Activated T-cell treated with anti-CD3 and anti-CD28 coated beads for 48 hours (primary cell): ENCODE data around the gene GUK1.
"Not testable (repeated sequence)": the region's sequence is repeated elsewhere in the genome, so short reads cannot be mapped to it uniquely, and the experiment has no call there.

Experiments
- DNase-seq: peaks from one replicate; pipeline ENCODE4 v3.0.0-alpha.2; 2020; ENCODE audit warnings: low read depth

Gene GUK1

DNA sequence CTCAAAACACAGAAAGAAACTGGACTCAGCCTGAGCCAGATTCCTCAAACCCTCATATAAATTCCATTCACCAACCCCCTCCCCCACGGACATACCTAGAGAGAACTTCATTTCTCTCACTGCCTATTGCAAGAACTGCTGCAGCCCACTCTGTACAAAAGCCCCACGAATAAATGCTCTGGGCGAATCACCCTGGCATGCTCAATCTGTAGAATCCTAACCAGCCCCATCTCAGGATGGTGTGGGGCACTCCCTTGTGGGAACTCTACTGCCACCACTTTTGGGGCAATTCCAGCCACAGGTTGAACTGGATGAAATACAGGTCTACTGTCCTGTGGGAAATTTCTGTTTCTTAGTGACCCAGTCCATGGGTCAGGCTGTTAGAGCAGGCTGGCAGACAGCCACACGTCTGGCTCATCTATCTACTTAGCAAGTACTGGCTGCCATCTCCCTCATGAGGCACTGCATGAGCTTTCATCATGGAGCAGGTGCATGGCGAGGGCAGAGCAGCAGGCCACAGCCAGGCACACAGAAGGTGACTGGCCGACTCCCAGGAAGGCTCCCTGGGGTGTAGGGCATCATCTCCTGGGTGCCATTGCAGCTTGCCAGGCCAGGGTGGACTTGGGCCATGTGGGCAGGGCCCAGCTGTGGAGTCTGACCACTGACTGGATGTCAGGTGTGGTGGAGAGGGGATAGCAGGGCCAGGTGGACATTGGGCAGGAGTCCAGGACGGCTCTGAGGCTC is 35.4 kb upstream of the GUK1 start:
- no peak for DNase-seq

DNA sequence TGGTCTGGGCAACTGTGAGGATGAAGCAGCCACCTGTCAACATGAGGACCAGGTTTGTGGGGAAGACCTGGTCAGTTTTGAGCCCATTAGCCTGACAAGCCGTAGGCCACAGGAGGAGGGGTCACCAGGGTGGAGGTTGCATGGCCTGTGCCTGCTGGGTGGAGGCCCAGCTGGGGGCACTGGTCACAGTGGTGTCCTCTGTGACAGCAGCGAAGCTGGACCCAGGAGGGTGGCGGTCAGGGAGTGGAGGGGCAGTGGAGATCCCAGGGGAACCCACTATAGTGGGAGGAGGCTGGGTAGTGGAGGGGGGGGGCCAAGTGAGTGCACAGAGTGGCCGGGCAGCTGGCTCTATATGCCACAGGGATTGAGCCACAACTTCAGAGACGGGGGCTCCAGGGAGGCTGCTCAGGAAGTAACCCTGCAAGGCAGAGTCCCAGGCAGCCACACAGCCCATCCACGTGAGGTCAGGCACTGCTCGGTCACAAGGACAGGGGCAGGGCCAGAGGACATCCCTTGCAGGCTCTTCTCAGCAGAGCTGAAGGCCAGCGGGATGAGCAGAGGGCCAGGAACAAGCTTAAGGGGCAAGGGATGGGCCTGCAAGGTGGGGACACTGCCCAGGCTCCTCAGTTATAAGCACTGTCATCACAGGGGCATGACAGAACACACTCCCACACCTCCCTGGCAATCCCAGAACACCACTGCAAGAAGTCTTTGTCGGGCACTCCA is 34.6 kb upstream of the GUK1 start:
- no peak for DNase-seq

DNA sequence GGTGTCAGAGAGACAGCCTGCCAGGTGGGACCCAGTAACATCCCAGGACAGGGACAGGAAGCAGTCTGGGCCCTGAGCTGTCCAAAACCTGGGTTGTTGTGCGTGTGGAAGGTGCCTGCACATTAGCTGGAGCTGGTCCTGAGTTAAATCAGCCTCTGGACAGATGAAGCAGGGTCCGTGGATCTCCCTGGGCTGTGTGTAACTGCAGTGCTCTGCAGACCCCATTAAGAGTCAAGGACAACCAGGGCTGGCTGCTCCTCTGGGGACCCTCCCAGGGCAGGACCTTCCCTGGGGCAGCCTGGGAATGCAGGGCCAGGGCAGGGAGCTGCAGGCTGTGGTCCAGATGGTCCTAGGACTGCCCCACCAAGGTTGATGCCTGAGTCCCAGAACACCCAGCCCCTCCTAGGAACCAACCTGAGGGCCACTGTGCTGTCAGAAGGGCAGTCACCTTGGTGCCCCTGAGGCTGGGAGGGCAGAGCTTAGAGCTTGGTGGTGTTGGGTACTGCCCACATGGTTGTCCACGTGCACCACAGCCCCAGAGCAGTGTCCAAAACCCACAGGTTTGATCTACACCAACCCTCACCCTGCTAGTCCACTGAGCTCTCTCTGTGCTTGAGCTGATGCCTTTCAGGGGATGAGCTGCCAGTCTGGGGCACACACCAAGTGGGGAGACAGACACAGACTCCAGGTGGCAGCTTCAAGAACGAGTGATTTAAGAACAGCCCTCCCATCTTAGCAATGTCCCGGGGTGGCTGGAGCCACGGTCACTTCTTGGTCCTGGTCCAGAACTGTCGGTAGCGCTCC is 33.9 kb upstream of the GUK1 start:
- DNase-seq = no peak

DNA sequence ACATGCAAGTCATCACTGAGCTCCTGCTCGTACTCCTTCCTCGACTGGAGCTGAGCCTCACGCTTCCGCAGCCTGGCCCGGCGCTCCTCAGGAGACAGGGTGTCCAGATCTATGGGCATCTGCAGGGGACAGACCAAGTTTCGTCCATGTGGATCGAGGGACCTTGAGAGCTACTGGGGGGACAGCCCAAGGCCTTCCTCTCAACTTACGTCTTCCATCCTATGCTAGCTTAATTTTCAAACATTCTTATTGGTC is 33.4 kb upstream of the GUK1 start:
- no peak for DNase-seq

DNA sequence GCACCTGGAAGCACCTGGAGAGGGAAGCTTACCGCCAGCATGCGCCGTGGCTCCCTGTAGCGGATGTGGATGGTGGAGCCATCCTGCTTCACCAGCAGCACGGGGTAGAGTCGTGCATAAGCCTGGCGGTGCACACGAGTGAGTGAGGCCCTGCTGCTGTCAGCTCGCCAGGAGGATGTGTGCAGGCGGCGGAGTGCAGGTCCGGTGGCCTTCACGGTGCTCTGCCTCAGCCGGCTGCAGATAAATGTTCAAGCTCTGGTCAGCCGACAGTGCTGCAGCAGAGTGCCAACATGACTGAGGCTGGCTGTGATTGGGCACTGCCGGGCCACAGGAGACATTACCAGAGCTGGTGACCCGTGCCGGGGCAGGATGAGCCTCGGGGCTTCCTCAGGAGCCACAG is 32.4 kb upstream of the GUK1 start:
- DNase-seq = no peak

DNA sequence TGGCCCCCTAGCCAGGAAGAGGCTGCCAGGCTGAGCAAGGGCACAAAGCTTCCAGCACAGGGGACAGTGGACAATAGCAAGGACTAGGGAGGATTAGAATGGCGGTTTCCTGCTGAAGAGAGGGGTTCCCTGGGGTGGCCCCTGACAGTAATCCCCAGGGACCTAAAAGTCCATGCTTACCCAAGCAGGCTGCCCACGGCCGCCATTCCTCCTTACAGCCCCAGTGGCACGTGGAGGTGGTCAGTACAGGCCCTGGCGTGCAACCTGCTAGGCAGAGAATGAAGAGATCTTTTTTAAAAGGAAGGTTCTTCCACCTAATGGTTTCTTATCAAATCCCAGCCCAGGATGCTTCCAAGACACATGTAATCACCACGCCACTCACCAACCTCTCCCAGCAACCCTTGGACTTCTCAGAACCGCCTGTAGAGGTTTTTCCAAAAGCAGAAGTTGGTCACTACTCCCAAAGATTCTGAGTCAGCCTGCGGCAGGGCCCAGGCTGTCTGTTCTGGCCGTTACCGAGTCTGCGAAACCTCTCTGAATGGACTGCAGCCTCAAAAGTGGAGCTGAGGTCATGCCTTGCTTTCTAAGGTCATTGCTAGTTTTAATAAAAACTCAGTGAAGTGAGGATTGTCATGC is 31.9 kb upstream of the GUK1 start:
- no peak for DNase-seq

DNA sequence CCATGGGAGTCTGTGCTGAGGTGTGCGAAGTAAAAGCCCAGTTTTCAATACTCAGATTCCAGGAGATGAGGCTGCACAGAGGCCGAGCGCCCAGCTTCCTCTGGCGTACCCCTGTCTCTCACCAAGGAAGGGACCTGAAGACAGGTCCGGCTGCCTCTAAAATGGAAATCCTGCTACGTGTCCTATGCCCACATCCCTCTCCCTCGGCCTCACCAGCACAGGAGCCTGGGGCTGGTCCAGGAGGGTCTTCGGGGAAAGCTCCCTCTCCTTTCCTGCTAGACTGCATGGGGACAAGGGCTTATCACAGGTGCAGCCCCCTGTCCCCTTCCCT is 31.4 kb upstream of the GUK1 start:
- DNase-seq = no peak

DNA sequence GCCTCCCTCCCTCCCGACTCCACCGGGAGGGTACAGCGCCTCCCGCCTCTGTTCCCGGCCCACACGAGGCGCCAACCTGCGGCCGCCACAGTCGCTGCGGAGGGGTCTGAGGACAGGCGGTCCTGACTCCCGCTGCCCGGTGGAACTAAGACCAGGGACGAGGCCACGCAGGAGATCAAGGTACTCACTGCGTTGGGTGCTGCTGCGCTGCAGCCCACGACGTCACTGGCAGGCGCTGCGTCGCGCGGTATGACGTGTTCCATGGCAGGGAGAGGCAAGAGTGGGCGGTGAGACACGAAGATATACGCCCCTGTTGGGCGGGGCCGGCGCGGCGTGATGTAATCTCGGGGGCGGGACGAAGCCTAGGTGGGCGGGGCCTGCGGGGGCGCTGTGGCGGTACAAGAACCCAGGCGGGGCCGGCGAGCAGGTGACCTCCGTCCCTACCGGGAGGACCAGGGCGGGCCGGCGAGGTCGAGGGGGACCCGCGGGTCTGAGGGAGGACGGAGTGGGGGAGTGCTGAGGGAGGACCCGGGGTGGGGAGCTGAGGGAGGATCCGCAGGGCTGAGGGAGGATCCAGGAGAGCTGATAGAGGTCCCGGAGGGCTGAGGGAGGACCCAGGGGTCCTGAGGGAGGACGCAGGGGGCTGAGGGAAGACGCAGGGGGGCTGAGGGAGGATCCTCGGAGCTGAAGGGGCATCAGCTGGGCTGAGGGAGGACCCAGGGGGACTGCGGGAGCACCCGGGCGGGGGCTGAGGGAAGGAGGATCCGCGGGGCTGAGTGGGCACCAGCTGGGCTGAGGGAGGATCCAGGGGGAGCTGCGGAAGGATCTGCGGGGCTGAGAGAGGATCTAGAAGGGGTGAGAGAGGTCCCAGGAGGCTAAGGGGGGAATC is 30.8 kb upstream of the GUK1 start, which contains the start of gene MRPL55:
Gene MRPL55 (minus strand): TSS at position 227 of the 889 bp plus-strand sequence. CDS start 1,039 bp downstream, outside the sequence.
- DNase-seq = peak; percentile 99

DNA sequence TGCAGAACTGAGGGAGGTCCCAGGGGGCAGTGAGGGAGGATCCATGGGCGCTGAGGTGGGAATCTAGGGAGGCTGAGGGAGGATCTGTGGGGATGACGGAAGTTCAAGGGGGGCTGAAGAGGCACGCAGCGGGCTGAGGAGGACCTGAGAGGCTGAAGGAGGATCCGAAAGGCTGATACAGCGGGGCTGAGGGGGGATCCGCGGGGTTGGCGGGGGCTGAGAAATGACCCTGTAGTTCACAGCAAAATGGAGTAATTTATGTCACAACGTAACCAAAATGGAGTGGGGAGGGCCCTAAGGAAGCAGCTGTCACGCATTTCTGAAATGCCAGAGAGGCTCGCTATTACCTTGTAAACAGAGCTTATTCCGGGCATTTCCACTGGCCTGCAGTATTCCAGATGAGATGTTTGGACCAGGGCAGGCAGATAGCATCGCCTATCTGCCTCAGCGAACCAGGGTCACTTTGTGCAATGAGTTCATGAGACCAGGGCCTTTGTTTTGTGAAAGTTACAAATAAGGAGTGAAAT is 30.1 kb upstream of the GUK1 start:
- no peak for DNase-seq

DNA sequence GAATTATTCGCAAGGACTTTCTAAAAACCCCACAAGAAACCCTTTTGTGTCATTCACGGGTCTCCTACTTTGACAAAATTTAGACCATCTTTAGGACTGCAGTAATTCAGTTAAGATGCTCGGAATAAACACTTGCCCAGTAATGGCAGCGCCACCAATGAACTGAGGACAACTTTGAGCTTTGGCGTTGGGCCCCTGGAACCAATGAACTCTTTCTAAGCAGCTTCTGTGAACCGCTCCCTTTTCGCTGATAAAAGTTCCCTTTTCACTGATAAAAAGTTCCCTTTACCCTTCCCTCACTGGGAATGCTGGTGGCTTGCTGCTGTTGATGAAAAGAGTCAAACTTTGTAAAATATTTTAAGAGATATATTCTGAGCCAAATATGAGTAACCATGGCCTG is 29.5 kb upstream of the GUK1 start:
- no peak for DNase-seq

DNA sequence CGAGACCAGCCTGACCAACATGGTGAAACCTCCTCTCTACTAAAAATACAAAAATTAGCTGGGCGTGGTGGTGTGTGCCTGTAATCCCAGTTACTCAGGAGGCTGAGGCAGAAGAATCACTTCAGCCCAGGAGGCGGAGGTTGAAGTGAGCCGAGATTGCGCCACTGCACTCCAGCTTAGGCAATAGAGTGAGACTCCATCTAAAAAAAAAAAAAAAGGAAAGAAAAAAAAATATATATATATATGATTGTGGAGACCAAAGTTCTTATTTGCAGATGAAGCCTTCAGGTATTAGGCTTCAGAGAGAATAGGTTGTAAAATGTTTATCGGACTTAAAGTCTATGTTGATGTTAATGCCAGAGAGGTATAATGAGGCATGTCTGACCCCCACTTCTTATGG is 28.8 kb upstream of the GUK1 start:
- not testable (repeated sequence) for DNase-seq

DNA sequence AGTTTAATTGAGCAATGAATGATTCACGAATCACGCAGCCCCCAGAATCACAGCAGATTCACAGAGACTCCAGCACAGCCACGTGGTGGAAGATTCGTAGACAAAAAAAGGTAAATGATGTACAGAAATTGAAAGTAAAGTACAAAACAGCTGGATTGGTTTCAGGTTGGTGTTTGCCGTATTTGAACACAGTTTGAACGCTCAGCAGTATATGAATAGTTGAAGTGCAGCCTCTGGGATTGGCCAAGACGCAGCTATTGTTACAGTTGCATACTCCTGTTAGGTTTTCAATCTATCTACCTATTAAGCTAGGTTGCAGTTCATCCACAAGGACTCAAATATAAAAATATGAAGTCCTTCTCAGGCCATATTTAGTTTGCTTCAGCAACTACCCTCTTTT is 27.9 kb upstream of the GUK1 start:
- DNase-seq = no peak

DNA sequence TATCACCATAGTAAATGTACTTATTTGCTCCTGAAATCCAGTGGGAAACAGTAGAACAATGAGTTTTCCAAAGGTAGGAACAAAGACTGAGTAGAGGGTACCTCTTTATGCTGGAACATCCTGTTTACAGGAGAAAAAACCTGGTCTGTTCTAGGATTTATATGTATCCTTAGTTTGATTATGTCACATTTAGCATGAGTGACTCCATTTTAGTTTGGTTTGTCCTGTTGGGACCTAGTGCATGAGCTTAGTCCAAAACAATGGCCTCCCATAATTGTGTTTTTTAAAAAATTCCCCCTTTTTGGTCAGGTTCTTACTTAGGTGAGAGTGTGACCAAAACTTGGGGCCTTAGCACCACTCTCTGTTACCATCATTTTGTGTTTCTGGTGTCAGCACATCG is 27.5 kb upstream of the GUK1 start:
- no peak for DNase-seq

DNA sequence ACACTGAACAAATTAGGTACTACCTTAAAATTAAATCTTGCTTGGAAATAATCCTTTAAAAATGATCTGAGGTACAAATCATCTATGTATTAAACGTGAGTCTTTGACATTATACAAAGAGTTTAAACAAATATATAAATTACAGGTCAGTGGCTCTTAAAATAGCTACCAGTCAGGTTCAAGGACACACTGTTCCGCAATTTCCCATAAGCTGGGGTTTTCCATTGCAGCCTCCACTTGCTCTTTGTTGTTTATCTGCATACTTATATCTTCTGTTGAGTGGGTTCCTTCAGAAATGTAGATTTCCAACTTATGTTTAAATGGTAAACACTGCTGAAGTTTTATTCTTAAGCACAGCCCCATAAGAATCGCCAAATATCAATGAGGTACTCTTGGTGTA is 25.3 kb upstream of the GUK1 start:
- no peak for DNase-seq

DNA sequence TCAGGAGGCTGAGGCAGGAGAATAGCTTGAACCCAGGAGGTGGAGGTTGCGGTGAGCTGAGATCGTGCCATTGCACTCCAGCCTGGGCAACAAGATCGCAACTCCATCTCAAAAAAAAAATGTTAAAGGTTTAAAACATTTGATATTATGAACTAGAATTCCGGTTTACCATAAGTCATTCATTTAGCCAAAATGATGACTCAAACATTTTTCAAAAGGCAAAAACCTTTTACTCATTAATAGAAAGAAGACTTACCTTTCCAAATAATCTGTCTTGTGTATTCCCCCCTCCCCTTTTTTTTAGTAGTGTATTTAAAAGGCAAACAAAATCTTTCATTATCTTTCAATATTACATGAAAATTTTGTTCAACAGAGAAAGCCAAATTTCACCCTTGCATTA is 22.7 kb upstream of the GUK1 start:
- DNase-seq = no peak

DNA sequence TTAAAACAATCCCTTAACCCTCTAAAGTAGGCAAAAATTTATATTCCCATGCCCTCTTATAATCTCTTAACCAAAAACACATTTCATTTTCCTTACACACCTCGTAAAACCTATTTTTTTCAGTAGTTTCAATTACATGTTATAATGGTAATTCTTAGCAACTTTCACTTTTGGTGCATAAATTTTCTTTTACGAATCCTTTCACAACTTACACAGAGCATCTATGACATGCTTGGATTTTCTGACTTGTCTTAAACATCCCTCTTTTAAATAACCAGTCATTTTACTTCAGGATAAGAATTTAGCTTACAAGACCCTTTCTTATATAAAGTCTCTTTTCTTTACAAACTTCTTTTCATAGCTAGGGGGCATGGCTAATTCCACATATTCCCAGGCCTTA is 22.0 kb upstream of the GUK1 start:
- no peak for DNase-seq

DNA sequence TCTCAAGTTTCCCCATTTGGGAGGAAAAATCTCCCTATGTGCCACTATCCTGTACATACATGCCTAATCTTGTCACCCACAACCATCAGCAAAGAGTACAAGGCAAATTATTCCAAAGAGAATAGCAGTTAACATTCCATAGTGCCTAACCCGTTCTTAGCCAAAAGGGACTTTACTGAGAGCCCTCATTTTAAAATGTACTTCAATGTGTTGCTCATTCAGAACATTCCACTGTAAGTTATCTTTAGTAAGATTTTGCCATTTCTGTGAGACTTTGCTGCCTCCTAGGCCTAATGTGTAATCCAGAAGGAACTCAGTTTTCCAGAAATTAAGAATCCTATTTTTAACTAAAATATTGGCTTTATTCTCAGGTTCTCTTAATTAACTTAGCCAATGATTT is 19.7 kb upstream of the GUK1 start:
- no peak for DNase-seq

DNA sequence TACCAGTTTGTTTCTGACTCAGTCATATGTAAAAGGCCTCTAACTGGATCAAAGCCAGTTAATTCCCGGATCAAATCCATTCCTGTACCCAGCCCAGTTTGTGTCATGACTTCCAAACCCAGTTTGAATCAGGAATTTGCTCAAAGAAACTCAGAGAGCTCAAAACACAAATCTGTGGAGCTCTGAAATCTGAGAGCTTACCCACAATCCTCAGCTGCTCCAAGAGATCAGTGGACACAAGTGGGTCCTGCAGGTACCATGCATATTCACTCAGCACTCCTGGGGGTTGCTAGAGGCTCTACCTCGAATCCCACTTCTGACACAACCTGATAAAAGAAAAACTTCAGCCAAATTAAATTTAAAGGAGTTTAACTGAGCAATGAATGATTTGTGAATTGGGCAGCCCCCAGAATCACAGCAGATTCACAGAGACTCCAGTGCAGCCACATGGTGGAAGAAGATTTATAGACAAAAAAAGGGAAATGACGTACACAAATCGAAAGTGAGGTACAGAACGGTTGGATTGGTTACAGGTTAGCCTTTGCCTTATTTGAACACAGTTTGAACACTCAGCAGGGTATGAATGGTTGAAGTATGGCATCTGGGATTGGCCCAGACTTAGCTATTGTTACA is 19.1 kb upstream of the GUK1 start:
- DNase-seq = no peak

DNA sequence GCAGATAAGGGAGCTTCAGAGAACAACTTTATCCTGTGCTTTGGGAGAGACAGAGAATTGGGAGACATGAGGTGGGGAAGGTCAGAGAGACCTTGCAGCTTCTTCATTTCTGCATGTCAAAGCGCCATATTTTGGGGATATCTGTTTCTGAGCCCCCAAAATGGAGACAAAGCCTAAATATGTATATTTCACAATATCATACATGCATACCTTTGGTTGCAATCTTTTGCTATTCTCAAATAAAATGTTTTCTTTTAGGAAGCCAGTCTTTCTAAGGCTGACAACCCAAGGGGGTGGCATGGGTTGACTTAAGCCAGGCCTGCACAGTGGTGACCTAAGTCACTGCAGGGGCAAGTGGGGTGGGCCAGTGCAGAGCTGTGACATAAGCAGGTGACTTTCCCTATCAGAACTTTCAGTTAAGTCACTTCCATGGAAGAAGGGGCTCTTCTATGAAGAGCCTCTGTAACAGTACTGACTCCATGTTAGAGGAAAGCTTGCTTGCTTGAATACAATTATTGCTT is 17.1 kb upstream of the GUK1 start:
- DNase-seq = no peak

DNA sequence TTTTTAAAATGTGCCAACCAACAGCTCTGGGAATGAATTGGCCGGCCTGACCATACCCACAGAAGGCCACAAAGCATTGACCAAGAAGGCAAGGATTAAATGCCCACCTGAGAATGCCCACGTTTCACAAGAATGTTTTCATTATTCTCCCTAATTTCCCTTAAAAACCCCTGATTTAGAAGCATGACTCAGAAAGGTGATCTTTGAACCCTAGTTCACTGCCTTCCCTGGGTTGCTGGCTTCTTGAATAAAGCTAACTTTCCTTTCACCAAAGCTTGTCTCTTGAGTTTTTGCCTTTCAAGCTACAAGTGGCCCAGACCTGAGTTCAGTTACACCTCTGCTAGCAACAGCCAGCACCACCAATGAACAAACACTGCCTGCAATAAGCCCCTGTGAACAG is 16.6 kb upstream of the GUK1 start:
- no peak for DNase-seq

DNA sequence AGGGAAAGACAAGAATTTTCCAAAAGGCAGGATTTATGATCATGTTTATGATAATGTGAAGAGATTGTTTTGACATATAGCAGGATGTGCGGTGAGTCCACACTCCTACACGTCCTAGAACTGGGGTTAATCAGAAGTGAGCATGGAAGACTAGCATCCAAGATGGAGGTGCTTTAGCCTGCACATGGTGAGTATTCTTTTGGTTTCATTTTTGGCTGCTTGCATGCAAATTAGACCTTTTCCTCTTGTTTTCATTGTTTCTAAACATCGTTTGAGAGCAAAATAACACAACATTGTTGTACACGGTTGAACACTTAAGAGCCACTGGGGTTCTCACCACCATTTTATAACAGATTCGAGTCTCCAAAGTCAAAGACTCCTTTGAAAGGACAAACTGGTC is 14.9 kb upstream of the GUK1 start:
- no peak for DNase-seq
